ENCODE measurements around the gene MAP3K15.

The MAP3K15 gene
- 0 to 0.54 (median 0.23) reads per million in 4 experiments for total RNA-seq

GRCh38 chrX:19514791-19515614 lies at the start of gene MAP3K15:
Gene MAP3K15 (minus strand): TSS chrX:19515508. CDS start chrX:19515261, 247 bp downstream.
- no peak for DNase-seq

- no peak for DNase-seq
Measured at GRCh38 chrX:19564606-19565005, 49.3 kb upstream of the MAP3K15 start.

- no peak for DNase-seq
Measured at GRCh38 chrX:19563746-19564145, 48.4 kb upstream of the MAP3K15 start.

GRCh38 chrX:19563327-19563726 lies 48.0 kb upstream of the MAP3K15 start:
- no peak for DNase-seq

GRCh38 chrX:19560611-19561010 lies 45.3 kb upstream of the MAP3K15 start:
- no peak for DNase-seq

- no peak for DNase-seq
Measured at GRCh38 chrX:19557822-19558221, 42.5 kb upstream of the MAP3K15 start.

GRCh38 chrX:19556202-19556601 lies 40.9 kb upstream of the MAP3K15 start:
- DNase-seq: no peak

- DNase-seq: no peak
Measured at GRCh38 chrX:19555683-19556082, 40.4 kb upstream of the MAP3K15 start.

- no peak for DNase-seq
Measured at GRCh38 chrX:19555236-19555635, 39.9 kb upstream of the MAP3K15 start.

- no peak for DNase-seq
Measured at GRCh38 chrX:19554786-19555185, 39.5 kb upstream of the MAP3K15 start.

GRCh38 chrX:19552793-19553192 lies 37.5 kb upstream of the MAP3K15 start:
- DNase-seq: no peak

GRCh38 chrX:19549838-19550237 lies 34.5 kb upstream of the MAP3K15 start:
- no peak for DNase-seq

GRCh38 chrX:19548934-19549333 lies 33.6 kb upstream of the MAP3K15 start:
- DNase-seq: no peak

GRCh38 chrX:19548279-19548678 lies 33.0 kb upstream of the MAP3K15 start:
- DNase-seq: no peak

- DNase-seq: no peak
Measured at GRCh38 chrX:19545651-19546050, 30.3 kb upstream of the MAP3K15 start.

- peak; percentile 0 for DNase-seq
Measured at GRCh38 chrX:19544693-19545305, 29.5 kb upstream of the MAP3K15 start.

GRCh38 chrX:19543951-19544381 lies 28.7 kb upstream of the MAP3K15 start:
- no peak for DNase-seq

GRCh38 chrX:19543020-19543715 lies 27.9 kb upstream of the MAP3K15 start:
- DNase-seq: no peak

GRCh38 chrX:19541931-19542330 lies 26.6 kb upstream of the MAP3K15 start:
- no peak for DNase-seq

- DNase-seq: no peak
Measured at GRCh38 chrX:19541196-19541595, 25.9 kb upstream of the MAP3K15 start.

- no peak for DNase-seq
Measured at GRCh38 chrX:19540076-19540475, 24.8 kb upstream of the MAP3K15 start.

- no peak for DNase-seq
Measured at GRCh38 chrX:19539665-19540064, 24.4 kb upstream of the MAP3K15 start.

GRCh38 chrX:19535476-19535875 lies 20.2 kb upstream of the MAP3K15 start:
- no peak for DNase-seq

- DNase-seq: no peak
Measured at GRCh38 chrX:19532709-19533108, 17.4 kb upstream of the MAP3K15 start.

Data from effector CD8-positive, alpha-beta T cell (primary cell).